ENCODE results near the gene RAVER2.

Gene RAVER2

GRCh38 chr1:64854674-64855073, 109.8 kb downstream of the RAVER2 start:
- Mint-ChIP-seq H3K27ac (peak overlapping the region; percentile 37), H3K4me3 (no peak overlapping the region)
- CTCF ChIA-PET = no interaction called here

GRCh38 chr1:64855557-64855956, 110.7 kb downstream of the RAVER2 start:
- H3K9me3 Mint-ChIP-seq = no peaks in the 10 kb centered on the region
- DNase-seq = no peak
- H3K4me3 Mint-ChIP-seq = no peak overlapping the region
- H3K4me1 Mint-ChIP-seq = no peaks in the 10 kb centered on the region
- CTCF ChIA-PET = no interaction called here
- H3K36me3 Mint-ChIP-seq = peaks cover 71% of the 10 kb centered on the region
- H3K27me3 Mint-ChIP-seq = no peaks in the 10 kb centered on the region
- H3K27ac Mint-ChIP-seq = no peak overlapping the region

More at GRCh38 chr1:64854674-64855073, 109.8 kb downstream of the RAVER2 start:
- DNase-seq = no peak
- H3K27me3 Mint-ChIP-seq = no peaks in the 10 kb centered on the region
- peaks cover 75% of the 10 kb centered on the region for H3K36me3 Mint-ChIP-seq
- H3K4me1 Mint-ChIP-seq = no peaks in the 10 kb centered on the region
- H3K9me3 Mint-ChIP-seq = no peaks in the 10 kb centered on the region

DNA sequence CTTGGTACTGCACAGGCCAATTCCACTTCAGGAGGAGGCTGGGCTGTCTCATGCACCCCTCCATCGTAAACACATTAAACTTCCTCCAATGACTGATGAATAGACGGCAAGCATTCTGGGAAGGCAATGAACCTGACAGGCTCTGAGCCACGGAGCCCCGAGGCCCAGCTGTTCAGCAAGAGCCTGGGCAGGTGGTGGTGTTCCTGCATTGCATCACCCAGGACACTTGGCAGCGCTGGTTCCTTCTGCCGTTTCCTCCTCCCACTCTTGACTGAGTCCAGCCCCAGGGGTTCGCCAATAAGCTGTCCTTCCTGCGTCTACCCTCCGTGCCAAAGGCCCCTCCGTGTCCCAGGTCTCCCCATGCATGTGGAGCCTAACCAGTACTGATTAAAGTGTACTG, 111.7 kb downstream of the RAVER2 start:
- no peaks in the 10 kb centered on the region for H3K27me3 Mint-ChIP-seq
- CTCF ChIA-PET = interaction anchor here (0.6 kb wide), 1 partner anchor 510 kb away, joined by 3 read pairs; no protein-coding TSS in a partner anchor
- H3K9me3 Mint-ChIP-seq = no peaks in the 10 kb centered on the region
- DNase-seq = no peak
- no peak overlapping the region for H3K4me3 Mint-ChIP-seq
- peaks cover 73% of the 10 kb centered on the region for H3K36me3 Mint-ChIP-seq
- H3K27ac Mint-ChIP-seq = no peak overlapping the region
- H3K4me1 Mint-ChIP-seq = peaks cover 2% of the 10 kb centered on the region

DNA sequence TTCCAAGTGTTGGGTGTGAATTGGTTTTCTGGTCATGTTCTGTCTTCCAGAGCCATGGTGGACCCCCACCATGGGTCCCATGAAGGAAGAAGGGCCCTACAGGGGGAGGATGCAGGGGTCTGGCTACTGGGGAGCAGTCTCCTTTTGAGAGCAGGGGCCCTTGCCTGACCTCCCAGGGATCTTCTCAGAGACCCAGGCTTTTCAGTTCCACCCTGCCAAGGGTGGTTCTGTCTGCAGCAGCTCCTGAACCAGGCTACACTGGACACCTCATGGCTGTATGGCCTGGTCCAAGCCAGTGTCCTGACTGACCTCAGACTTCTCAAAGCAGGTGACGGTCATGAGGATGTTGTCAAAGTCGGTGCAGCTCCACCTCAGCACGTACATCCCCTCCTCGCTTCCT, 112.5 kb downstream of the RAVER2 start:
- no peak for DNase-seq
- Mint-ChIP-seq H3K9me3 (no peaks in the 10 kb centered on the region), H3K27me3 (no peaks in the 10 kb centered on the region), H3K36me3 (peaks cover 71% of the 10 kb centered on the region), H3K4me1 (peaks cover 7% of the 10 kb centered on the region), H3K4me3 (no peak overlapping the region), H3K27ac (no peak overlapping the region)
- CTCF ChIA-PET = no interaction called here

DNA sequence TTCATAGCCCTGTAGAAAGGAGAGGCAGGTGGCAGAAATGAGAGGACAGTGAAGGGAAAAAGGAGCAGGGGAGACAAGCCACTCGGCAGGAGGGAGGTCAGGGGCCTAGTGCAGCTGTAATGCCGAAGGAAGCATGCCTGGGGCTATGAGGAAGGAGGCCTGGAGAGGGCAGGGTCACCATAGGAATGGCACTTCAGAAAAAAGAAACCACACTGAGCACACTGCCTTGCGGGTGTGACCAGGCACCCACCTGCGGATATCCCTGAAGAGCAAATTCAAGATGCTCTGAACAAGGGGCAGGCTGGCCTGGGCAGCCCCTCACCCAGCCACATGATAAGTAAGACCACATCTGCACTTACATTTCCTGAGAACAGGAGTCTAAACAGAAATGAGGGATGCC, 116.7 kb downstream of the RAVER2 start:
- no peaks in the 10 kb centered on the region for H3K9me3 Mint-ChIP-seq
- CTCF ChIA-PET = interaction anchor here (0.6 to 1.0 kb wide), 2 partner anchors 179 to 214 kb away, joined by 3 to 4 read pairs; no protein-coding TSS in a partner anchor
- H3K27me3 Mint-ChIP-seq = no peaks in the 10 kb centered on the region
- H3K4me1 Mint-ChIP-seq = peaks cover 33% of the 10 kb centered on the region
- H3K36me3 Mint-ChIP-seq = peaks cover 79% of the 10 kb centered on the region
- H3K4me3 Mint-ChIP-seq = no peak overlapping the region
- DNase-seq = no peak
- no peak overlapping the region for H3K27ac Mint-ChIP-seq

- H3K27ac Mint-ChIP-seq = peak overlapping the region; percentile 88
- H3K27me3 Mint-ChIP-seq = no peaks in the 10 kb centered on the region
- peaks cover 79% of the 10 kb centered on the region for H3K36me3 Mint-ChIP-seq
- peaks cover 34% of the 10 kb centered on the region for H3K4me1 Mint-ChIP-seq
- H3K9me3 Mint-ChIP-seq = no peaks in the 10 kb centered on the region
- peak; percentile 48 for DNase-seq
- CTCF ChIA-PET = no interaction called here
- H3K4me3 Mint-ChIP-seq = no peak overlapping the region
These were observed 119.4 kb downstream of the RAVER2 start for GRCh38 chr1:64864018-64864940.

- no peak for DNase-seq
- Mint-ChIP-seq H3K27ac (peak overlapping the region; percentile 88), H3K36me3 (peaks cover 75% of the 10 kb centered on the region), H3K4me1 (peaks cover 34% of the 10 kb centered on the region), H3K4me3 (no peak overlapping the region), H3K9me3 (no peaks in the 10 kb centered on the region), H3K27me3 (no peaks in the 10 kb centered on the region)
- CTCF ChIA-PET = no interaction called here
These were observed 120.4 kb downstream of the RAVER2 start for GRCh38 chr1:64865105-64865757.

GRCh38 chr1:64866689-64867088, 121.8 kb downstream of the RAVER2 start:
- peaks cover 31% of the 10 kb centered on the region for H3K4me1 Mint-ChIP-seq
- no peaks in the 10 kb centered on the region for H3K27me3 Mint-ChIP-seq
- CTCF ChIA-PET = no interaction called here
- no peak for DNase-seq
- no peaks in the 10 kb centered on the region for H3K9me3 Mint-ChIP-seq
- H3K27ac Mint-ChIP-seq = no peak overlapping the region
- H3K4me3 Mint-ChIP-seq = no peak overlapping the region
- peaks cover 79% of the 10 kb centered on the region for H3K36me3 Mint-ChIP-seq

GRCh38 chr1:64867266-64867665, 122.4 kb downstream of the RAVER2 start:
- Mint-ChIP-seq H3K4me1 (peaks cover 28% of the 10 kb centered on the region), H3K27ac (no peak overlapping the region), H3K9me3 (no peaks in the 10 kb centered on the region), H3K4me3 (no peak overlapping the region), H3K36me3 (peaks cover 81% of the 10 kb centered on the region), H3K27me3 (no peaks in the 10 kb centered on the region)
- DNase-seq = no peak
- CTCF ChIA-PET = no interaction called here

- Mint-ChIP-seq H3K4me3 (no peak overlapping the region), H3K27ac (no peak overlapping the region), H3K27me3 (no peaks in the 10 kb centered on the region), H3K4me1 (peaks cover 20% of the 10 kb centered on the region), H3K9me3 (no peaks in the 10 kb centered on the region), H3K36me3 (peaks cover 85% of the 10 kb centered on the region)
- DNase-seq = no peak
- CTCF ChIA-PET = no interaction called here
These were observed 126.4 kb downstream of the RAVER2 start for GRCh38 chr1:64871256-64871655.

- Mint-ChIP-seq H3K27ac (no peak overlapping the region), H3K4me3 (no peak overlapping the region), H3K9me3 (no peaks in the 10 kb centered on the region), H3K27me3 (no peaks in the 10 kb centered on the region), H3K36me3 (peaks cover 83% of the 10 kb centered on the region), H3K4me1 (peaks cover 26% of the 10 kb centered on the region)
- CTCF ChIA-PET = no interaction called here
- DNase-seq = no peak
These were observed 127.2 kb downstream of the RAVER2 start for GRCh38 chr1:64872067-64872466.

GRCh38 chr1:64873576-64873975, 128.7 kb downstream of the RAVER2 start:
- no peak overlapping the region for H3K27ac Mint-ChIP-seq
- peaks cover 39% of the 10 kb centered on the region for H3K4me1 Mint-ChIP-seq
- H3K9me3 Mint-ChIP-seq = no peaks in the 10 kb centered on the region
- no peak overlapping the region for H3K4me3 Mint-ChIP-seq
- H3K27me3 Mint-ChIP-seq = no peaks in the 10 kb centered on the region
- CTCF ChIA-PET = no interaction called here
- H3K36me3 Mint-ChIP-seq = peaks cover 81% of the 10 kb centered on the region
- no peak for DNase-seq

DNA sequence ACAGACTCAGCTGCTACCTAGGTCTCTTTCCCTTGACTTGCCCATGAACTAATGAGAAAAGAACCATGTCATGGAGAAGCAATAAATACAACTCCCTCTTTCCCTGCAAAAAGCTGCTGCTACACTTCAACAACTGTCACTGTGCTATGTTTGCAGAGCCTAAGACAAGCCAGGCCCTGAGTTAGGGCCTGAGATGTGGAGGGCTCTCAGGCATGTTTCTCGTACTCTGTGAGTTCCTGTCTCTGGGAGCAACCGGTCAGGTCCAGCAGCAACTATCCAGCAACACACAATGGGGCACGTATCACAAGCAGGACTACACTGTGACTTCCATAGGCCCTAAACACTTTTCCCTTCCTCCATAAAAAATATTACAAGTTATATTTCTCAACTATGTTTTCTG, 129.8 kb downstream of the RAVER2 start:
- Mint-ChIP-seq H3K9me3 (no peaks in the 10 kb centered on the region), H3K4me3 (no peak overlapping the region), H3K36me3 (peaks cover 83% of the 10 kb centered on the region), H3K27me3 (no peaks in the 10 kb centered on the region), H3K4me1 (peaks cover 48% of the 10 kb centered on the region), H3K27ac (no peak overlapping the region)
- CTCF ChIA-PET = interaction anchor here (0.6 kb wide), 1 partner anchor 71 kb away, joined by 3 read pairs; no protein-coding TSS in a partner anchor
- no peak for DNase-seq

- Mint-ChIP-seq H3K4me1 (peaks cover 48% of the 10 kb centered on the region), H3K9me3 (no peaks in the 10 kb centered on the region), H3K27ac (peak overlapping the region; percentile 43), H3K27me3 (no peaks in the 10 kb centered on the region), H3K36me3 (peaks cover 80% of the 10 kb centered on the region), H3K4me3 (no peak overlapping the region)
- CTCF ChIA-PET = interaction anchor here (0.6 kb wide), 1 partner anchor 187 kb away, joined by 3 read pairs; no protein-coding TSS in a partner anchor
- DNase-seq = no peak
These were observed 130.2 kb downstream of the RAVER2 start for GRCh38 chr1:64875101-64875500.

Data from activated naive CD4-positive, alpha-beta T cell treated with anti-CD3 and anti-CD28 coated beads, Interleukin-2, amount 10 ng/mL, durations not matched to agents 7 days and 5 days (primary cell).